ENCODE measurements around the gene ANKRD28.
"Not testable (repeated sequence)": the region's sequence is repeated elsewhere in the genome, so short reads cannot be mapped to it uniquely, and the experiment has no call there.

The ANKRD28 gene

GRCh38 chr3:15797642-15798303 lies at the start of gene ANKRD28:
Gene ANKRD28, minus strand, starts transcription at chr3:15797979. Its CDS starts 1,458 bp downstream, at chr3:15796521.
- no peak for DNase-seq (ENCODE audit: low read depth in 1 of 2, low spot score in 1 of 2)

- no peak for DNase-seq (ENCODE audit: low read depth in 1 of 2, low spot score in 1 of 2)
Observed at GRCh38 chr3:15847239-15847638, 49.5 kb upstream of the ANKRD28 start.

GRCh38 chr3:15846606-15847005 lies 48.8 kb upstream of the ANKRD28 start:
- DNase-seq (ENCODE audit: low read depth in 1 of 2, low spot score in 1 of 2) = no peak

GRCh38 chr3:15845475-15845874 lies 47.7 kb upstream of the ANKRD28 start:
- no peak for DNase-seq (ENCODE audit: low read depth in 1 of 2, low spot score in 1 of 2)

- DNase-seq (ENCODE audit: low read depth in 1 of 2, low spot score in 1 of 2) = no peak
Observed at GRCh38 chr3:15844889-15845288, 47.1 kb upstream of the ANKRD28 start.

GRCh38 chr3:15841091-15841973 lies 43.6 kb upstream of the ANKRD28 start:
- not testable (repeated sequence) for DNase-seq (ENCODE audit: low read depth in 1 of 2, low spot score in 1 of 2)

- no peak for DNase-seq (ENCODE audit: low read depth in 1 of 2, low spot score in 1 of 2)
Observed at GRCh38 chr3:15839568-15839967, 41.8 kb upstream of the ANKRD28 start.

- no peak for DNase-seq (ENCODE audit: low read depth in 1 of 2, low spot score in 1 of 2)
Observed at GRCh38 chr3:15831927-15832326, 34.1 kb upstream of the ANKRD28 start.

- no peak for DNase-seq (ENCODE audit: low read depth in 1 of 2, low spot score in 1 of 2)
Observed at GRCh38 chr3:15825016-15825415, 27.2 kb upstream of the ANKRD28 start.

GRCh38 chr3:15823092-15823491 lies 25.3 kb upstream of the ANKRD28 start:
- DNase-seq (ENCODE audit: low read depth in 1 of 2, low spot score in 1 of 2) = no peak

- DNase-seq (ENCODE audit: low read depth in 1 of 2, low spot score in 1 of 2) = no peak
Observed at GRCh38 chr3:15822281-15822680, 24.5 kb upstream of the ANKRD28 start.

GRCh38 chr3:15820911-15821310 lies 23.1 kb upstream of the ANKRD28 start:
- DNase-seq (ENCODE audit: low read depth in 1 of 2, low spot score in 1 of 2) = no peak

GRCh38 chr3:15819576-15819975 lies 21.8 kb upstream of the ANKRD28 start:
- no peak for DNase-seq (ENCODE audit: low read depth in 1 of 2, low spot score in 1 of 2)

GRCh38 chr3:15819043-15819442 lies 21.3 kb upstream of the ANKRD28 start:
- no peak for DNase-seq (ENCODE audit: low read depth in 1 of 2, low spot score in 1 of 2)

GRCh38 chr3:15815696-15816095 lies 17.9 kb upstream of the ANKRD28 start:
- no peak for DNase-seq (ENCODE audit: low read depth in 1 of 2, low spot score in 1 of 2)

- not testable (repeated sequence) for DNase-seq (ENCODE audit: low read depth in 1 of 2, low spot score in 1 of 2)
Observed at GRCh38 chr3:15813079-15813478, 15.3 kb upstream of the ANKRD28 start.

GRCh38 chr3:15812183-15812582 lies 14.4 kb upstream of the ANKRD28 start:
- no peak for DNase-seq (ENCODE audit: low read depth in 1 of 2, low spot score in 1 of 2)

GRCh38 chr3:15810702-15811101 lies 12.9 kb upstream of the ANKRD28 start:
- no peak for DNase-seq (ENCODE audit: low read depth in 1 of 2, low spot score in 1 of 2)

GRCh38 chr3:15809313-15809712 lies 11.5 kb upstream of the ANKRD28 start:
- DNase-seq (ENCODE audit: low read depth in 1 of 2, low spot score in 1 of 2) = no peak

- DNase-seq (ENCODE audit: low read depth in 1 of 2, low spot score in 1 of 2) = no peak
Observed at GRCh38 chr3:15808679-15809310, 11.0 kb upstream of the ANKRD28 start.

- DNase-seq (ENCODE audit: low read depth in 1 of 2, low spot score in 1 of 2) = no peak
Observed at GRCh38 chr3:15805756-15806266, 8.0 kb upstream of the ANKRD28 start.

Data from stimulated activated CD4-positive, alpha-beta T cell treated with anti-CD3 and anti-CD28 coated beads, Interleukin-15, amount 100 ng/mL, for 1 hour (primary cell).